GM12801 (cell line): Measurements from ENCODE around the gene ATXN10.

Source experiments
- TF ChIP-seq, protein P1 (sequence below): IDR thresholded peaks from one replicate; pipeline ENCODE4 v1.5.1; 2011; ENCODE audit warnings: control low read depth; ENCODE audit not compliant: insufficient read length; ENCODE audit errors: extremely low read depth

The ATXN10 gene, protein sequence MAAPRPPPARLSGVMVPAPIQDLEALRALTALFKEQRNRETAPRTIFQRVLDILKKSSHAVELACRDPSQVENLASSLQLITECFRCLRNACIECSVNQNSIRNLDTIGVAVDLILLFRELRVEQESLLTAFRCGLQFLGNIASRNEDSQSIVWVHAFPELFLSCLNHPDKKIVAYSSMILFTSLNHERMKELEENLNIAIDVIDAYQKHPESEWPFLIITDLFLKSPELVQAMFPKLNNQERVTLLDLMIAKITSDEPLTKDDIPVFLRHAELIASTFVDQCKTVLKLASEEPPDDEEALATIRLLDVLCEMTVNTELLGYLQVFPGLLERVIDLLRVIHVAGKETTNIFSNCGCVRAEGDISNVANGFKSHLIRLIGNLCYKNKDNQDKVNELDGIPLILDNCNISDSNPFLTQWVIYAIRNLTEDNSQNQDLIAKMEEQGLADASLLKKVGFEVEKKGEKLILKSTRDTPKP

DNA sequence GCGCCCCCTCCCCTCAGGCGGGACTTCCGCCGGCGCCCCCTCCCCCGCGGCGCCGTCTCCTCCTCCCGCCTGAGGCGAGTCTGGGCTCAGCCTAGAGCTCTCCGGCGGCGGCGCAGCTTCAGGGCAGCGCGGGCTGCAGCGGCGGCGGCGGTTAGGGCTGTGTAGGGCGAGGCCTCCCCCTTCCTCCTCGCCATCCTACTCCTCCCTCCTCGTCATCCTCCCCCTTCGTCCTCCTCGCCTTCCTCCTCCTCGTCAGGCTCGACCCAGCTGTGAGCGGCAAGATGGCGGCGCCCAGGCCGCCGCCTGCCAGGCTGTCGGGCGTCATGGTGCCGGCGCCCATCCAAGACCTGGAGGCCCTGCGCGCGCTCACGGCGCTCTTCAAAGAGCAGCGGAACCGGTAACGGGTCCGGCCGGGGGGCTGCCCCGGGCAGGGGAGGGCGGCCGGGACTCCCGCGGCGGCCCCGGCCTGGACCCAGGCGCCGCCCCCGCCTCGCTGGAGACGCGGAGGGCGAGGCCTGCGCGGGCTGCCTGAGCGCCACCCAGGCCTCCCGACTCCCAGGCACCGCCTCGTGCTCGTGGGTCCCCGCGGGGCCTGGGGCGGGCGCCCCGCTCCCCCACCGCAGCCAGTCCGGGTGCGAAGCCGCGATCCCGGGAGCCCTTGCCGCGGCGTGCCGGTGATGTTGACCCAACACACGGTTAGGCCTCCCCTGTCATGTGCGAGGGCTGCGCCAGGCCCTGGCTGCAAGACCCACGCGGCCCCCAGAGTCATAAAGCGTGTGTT is at the start of gene ATXN10:
TSS of gene ATXN10 (plus strand) at position 52 of the 781 bp plus-strand sequence. CDS start at position 282, 230 bp downstream.
- TF ChIP-seq, protein P1, sequence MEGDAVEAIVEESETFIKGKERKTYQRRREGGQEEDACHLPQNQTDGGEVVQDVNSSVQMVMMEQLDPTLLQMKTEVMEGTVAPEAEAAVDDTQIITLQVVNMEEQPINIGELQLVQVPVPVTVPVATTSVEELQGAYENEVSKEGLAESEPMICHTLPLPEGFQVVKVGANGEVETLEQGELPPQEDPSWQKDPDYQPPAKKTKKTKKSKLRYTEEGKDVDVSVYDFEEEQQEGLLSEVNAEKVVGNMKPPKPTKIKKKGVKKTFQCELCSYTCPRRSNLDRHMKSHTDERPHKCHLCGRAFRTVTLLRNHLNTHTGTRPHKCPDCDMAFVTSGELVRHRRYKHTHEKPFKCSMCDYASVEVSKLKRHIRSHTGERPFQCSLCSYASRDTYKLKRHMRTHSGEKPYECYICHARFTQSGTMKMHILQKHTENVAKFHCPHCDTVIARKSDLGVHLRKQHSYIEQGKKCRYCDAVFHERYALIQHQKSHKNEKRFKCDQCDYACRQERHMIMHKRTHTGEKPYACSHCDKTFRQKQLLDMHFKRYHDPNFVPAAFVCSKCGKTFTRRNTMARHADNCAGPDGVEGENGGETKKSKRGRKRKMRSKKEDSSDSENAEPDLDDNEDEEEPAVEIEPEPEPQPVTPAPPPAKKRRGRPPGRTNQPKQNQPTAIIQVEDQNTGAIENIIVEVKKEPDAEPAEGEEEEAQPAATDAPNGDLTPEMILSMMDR: no peak

DNA sequence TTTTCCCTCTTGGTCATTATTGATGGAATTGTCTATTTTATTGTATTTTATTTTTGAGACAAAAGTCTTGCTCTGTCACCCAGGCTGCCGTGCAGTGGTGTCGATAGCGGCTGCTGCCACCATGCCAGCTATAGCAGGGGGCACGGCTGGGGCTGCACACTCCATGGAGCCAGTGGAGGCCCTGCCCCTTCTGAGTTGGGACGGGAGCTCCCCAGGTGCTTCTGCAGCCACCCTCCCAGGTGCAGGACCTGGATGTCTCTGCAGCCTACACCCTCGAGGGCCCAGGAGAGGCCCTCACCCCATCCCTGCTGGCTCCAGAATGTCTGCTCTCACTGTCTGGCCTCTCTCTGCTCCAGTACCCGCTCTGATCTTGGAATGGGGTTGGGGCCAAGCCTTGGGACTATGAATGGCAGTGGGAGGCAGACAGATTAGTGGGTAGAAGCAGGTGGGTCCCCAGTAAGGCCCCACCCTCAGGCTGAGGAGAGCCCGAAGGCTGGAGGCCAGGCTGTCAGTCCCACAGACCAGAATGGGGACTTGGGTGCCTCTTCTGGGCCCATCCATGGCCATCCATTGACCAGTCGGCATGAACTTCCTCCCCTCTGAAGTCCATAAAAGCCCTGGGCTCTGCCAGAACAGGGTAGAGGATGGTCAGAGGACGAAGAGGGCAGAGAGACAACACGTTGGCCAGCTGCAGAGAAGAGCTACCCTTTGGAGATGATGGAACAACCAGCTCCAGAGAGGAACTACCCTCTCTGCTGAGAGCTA is 49.6 kb upstream of the ATXN10 start:
- TF ChIP-seq, protein P1: no peak

DNA sequence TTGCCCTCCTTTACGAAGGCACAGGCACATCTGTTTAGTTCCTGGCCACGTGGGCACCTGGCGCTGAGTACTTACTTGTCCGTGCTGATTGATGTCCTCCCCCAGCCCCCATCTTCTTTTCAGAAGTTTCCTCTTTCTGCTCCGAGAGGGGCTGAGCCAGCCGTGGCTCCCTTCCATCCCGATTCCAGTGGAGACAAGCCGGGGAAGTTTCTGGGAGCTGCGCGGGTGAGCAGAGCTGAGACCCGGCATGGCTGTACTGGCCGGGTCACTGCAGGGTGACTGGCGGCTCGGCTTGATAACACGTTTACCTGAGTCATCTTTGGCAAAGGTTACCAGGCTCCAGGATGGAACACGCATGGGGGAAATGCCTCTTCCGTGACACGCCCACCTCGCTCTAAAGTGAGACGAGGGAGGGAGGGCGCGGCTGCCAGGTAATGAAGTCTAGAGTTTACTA is 45.4 kb upstream of the ATXN10 start:
- TF ChIP-seq, protein P1: no peak

DNA sequence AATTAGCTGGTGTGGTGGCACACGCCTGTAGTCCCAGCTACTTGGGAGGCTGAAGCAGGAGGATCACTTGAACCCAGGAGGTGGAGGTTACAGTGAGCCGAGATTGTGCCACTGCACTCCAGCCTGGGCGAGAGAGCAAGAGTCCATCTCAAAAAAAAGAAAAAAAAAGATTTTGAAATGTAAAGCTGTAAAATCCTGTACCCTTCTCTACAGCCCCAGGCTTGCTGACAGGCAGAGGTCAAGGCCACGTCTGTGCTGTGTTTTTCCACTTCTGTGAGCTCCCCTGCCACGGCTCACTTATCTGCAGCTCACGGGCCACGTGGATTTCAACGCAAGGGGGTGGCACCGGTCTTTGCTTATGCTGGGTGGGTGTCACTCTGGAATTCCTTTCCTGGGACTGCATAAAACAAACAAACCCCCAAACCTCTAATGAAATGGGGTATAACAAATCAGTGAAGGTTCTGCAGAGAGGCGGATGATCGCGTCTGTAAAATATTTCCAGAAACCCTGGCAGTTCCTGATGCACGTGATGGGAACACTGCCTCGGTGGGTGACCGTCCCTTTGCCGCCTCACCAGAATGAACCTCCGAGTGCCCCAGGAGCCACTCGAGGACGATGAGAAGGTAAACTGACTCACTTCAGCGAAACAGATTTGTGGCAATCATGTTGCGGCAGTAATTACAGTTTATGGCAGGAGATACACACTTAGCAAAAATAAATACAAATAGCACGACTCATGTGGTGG is 44.0 kb upstream of the ATXN10 start:
- TF ChIP-seq, protein P1: no peak

DNA sequence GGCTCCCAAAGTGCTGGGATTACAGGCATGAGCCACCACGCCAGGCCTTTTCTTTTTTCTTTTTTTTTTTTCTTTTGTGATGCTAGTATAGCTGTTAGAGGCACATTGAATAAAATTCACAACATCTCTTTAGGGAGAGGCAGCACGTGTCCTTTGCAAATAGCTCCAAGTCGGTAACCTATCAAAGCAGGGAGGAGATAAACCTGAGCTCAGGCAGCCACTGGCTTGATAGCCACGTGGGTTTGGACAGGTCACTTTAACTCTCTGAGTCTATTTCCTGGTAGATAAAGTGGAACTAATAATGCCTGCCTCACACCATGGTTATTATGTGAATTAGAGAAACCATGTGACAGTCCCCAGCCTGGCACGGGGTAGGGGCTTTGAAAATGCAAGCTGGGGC is 43.1 kb upstream of the ATXN10 start:
- TF ChIP-seq, protein P1: no peak

DNA sequence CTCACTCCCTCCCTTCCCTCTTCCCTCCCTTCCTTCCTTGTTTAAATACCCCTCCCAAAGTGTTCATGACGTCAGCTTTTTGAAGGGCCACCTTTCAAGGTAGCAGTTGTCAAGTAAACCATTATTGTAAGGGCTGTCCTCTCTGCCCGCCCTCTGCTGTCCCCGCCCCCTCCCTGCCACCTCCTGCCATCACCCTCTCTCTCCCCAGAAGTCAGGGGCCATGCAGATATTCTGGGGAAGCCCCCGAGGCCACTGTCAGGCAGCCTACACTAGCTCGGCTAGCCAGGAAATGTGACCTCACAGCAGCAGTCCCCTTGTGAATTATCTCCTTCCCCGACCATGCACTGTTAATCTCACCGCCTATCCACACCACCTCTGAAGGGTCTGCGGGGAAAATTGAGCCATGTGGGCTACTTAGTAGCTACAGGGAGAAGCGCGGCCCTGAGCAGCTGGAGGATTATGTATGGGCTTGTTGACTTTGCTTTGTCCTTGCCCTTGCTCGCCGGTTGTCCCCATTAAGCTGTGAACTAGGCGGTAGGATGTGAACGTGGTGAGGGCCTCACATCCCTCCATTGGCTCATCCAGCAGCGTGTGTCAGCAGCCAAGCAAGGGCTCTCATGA is 42.1 kb upstream of the ATXN10 start:
- TF ChIP-seq, protein P1: no peak
